8988T (cell line): ENCODE measurements around the gene TEC.

ENCODE experiments used
- DNase-seq: peaks from one replicate; pipeline ENCODE4 v3.0.0; 2011

The TEC gene

DNA sequence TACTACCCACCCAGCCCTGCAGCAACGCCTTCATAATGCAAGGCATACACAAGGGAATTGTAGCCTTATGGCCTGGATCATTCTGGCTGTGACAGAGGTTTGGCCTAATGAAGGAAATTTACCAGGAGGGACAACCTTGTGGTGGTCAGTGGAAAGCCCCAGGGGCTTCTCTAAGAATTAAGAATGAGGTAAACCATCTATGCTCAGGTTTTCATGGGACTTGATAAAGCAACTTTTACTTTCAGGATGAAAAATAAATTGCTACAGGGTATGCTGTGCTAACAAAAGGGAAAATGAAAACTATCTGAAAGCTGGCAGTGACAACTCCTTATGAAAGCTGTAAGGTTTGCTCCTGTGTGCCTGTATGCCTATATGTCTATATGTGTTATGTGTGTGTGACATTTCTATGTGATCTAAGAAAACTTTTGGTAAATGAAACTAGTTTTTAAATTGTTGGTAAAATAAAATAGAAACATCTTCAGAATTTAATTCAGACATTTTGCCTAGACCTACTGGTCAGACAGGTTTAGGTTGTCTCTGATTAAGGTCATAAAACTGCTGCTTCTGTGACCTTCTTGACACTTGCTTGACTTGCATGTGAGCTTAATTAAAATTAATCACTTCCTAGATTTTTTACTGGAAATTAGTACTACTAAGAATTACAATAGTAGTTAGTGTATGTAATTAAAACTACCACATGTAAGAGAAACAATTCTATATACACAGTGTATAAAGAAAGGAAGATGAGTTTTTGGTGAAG, 115.7 kb downstream of the TEC start:
- DNase-seq, result no peak

DNA sequence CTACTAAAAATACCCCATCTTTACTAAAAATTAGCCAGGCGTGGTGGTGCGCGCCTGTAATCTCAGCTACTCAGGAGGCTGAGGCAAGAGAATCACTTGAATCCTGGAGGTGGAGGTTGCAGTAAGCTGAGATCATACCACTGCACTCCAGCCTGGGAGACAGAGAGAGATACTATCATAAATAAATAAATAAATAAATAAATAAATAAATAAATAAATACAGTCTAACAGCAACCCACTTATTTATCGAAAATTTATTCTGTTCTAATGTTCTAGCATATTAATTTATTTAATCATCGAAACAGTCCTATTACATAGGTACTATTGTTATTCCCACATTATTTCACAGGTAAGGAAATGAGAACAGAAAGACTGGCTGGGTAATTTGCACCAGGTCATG, 117.4 kb downstream of the TEC start:
- DNase-seq, result no peak

DNA sequence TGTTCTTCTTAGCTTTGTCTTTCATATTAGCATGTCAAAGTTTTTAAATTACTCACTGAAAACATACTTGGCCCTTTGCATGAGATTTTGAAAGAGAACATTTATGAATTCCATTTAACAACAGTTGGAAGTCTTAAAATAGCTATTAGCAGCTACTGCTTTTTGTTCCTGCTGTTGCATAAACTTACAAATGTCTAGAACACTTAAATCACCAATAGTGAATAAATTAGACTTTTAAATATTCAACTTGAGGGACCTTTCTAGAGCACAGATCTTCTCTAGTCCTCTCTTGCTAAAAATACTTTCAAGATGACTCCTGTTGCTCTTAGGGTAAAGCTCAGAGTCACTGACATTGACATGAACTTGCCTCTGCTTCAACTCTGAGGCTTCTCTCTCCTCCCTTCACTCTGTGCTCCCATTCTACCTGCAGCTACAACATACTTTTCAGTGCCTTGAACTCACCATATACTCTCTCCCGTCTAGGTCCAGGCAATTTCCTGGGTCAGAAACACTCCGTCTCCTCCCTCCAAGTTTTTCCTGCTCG, 119.7 kb downstream of the TEC start:
- no peak for DNase-seq

DNA sequence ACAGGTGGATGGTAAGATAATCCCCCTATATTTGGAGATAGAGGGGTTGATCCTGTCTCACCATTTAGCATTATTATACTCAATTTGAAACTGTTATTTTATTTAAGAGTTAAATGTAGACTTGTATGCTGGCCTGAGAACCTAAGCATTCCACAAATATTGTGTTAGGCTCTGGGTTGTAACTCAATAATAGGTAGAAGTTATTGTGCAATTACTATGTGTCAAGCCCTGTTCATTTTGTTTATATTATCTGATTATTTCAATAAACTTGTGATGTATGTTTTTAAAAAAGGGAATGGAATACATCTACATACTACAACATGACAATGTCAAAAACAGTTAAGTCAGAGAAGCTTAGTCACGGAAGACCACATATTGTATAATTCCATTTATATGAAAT, 122.0 kb downstream of the TEC start:
- DNase-seq, result no peak

DNA sequence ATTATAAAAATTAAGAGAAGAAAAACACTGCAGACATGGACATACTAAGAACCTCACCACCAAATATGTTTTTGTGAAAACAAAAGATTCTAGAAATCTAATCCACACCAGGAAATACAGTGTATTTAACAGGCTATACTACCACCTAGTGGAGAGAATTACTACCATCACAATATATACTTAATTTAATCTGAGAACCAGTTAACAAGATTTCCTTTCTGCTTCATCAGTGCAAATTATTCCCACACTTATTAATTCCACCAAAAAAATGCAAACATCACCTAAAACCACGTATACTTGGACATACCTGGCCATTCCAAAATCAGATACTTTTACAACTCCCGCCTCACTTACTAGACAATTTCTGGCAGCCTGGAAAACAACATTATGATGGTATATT, 128.6 kb downstream of the TEC start:
- no peak for DNase-seq

DNA sequence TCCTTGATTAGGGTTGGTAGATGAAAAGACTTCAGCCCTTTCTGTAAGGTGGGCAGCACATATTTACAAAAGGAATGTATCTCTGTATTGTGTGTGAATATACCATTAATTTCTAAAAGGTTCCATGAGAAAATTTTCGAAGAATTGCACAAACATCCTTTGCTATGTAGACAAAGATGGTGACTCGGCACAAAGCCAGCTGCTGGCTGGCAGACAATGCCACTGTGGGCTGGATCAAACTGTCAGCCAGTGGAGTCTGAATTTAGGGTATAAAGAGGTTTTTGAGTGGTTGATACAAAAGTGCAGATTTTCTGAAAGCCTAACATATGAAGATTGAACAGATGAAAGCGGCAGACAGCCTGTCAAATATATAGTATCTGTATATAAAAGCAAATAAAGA, 129.9 kb downstream of the TEC start:
- no peak for DNase-seq

DNA sequence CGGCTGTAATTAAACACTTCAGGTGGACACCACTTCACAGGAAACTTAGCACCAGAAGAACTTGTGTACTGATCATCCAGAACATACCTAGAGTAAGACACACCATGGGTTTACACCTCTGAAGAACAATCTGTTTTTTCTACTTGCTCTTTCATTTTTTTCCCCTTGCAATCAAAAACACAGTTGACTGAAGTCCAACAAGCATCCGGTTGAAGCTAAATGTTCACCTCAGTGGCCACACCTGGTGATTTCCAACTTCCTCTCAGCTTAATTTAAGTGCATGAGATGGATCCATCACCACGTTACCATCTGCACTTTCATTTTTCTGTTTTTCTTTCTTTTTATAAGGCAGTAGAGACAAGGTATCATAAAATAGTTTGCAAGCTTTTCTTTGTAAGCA, 130.7 kb downstream of the TEC start:
- DNase-seq, result no peak

DNA sequence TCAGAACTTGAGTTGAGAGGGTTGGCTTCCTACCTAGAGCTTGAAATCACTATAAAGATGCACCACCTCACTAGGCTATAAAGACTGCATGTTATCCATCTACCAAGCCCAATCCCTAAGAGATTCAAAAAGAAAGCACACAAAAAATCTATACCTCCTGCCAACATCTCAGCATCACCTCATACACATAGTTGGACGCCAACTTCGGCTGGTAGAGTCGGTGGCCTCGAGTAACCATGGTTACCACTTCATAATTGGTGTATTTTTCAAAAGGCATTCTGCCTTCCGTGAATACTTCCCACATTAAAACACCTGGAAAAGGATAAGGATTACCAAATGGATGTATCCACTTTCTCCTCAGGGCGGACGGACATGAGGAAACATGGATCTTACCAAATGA, 131.1 kb downstream of the TEC start:
- no peak for DNase-seq

DNA sequence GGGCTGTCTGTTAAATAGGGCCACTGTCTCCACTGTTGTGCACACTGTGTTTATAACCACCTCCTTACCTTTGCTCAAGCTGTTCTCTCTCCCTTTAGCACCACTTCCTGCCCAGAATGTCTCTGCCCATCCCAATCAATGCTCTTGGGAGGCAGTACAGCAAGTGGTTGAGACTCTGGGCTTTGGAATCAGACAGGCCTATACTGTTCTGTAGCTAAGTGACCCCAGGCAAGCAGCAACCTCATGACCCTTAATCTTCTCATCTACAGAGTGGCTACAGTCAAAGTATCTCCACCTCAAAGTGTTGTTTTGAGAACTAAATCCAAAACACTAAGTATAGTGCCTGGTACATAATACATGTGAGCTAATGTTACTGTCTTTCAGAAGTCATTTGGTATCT, 131.8 kb downstream of the TEC start:
- no peak for DNase-seq

DNA sequence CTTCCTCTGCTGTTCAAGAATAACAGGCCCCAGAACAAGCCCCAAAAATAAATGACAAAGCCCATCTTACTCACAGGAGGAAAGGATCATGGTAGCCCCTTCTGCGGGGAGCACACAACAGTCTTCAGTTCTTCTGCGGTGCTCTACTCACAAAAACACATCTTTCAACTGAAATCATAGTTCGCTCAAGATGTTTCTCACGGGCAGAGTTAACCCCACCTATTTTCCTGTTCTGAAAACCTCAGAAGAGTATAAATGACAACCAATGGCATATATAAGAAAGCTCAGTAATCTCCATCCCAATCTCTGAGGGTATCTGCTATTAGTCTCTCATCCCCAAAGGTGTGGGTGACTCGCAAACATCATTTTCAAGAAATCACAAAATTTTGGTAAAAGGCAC, 135.6 kb downstream of the TEC start, which contains the start of gene TXK:
TSS of gene TXK (minus strand) at position 170 of the 400 bp plus-strand sequence. CDS start at position 90, 80 bp downstream.
- no peak for DNase-seq

DNA sequence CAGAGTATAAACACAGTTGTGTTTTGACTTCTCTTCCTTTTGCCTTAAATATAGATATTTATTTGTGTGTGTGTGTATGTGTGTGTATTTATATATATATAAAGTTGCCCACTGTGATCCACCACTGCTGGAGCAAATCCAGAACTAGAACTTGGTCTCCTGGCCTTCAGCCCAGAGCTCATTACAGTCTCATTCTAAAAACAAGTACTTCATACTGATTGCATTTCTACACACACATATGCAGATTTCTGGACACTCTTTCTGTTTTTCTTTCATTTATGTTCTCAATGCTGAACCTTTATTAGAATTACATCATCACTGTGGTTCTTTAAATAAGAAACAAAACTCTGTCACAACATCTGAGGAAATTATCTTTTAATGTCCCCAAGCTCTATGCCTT, 136.0 kb downstream of the TEC start:
- DNase-seq, result no peak

DNA sequence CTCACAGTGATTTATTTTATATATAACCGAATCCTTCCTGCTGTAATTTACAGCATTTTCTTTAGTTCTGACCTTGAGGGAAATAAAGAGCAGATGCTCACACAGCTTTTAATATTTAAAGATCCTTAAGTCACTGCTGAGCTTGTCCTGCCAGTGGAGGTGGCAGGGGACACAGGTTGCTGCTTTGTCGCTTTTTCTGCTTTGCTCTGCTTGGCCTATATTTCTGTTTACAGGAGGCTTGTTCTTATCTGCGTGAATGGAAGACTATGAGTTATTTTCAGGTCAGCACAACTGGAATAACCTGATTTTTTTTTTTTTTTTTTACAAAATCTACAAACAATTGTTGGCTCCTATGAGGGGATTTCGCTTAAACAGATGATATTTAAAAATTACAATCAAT, 137.9 kb downstream of the TEC start:
- no peak for DNase-seq

DNA sequence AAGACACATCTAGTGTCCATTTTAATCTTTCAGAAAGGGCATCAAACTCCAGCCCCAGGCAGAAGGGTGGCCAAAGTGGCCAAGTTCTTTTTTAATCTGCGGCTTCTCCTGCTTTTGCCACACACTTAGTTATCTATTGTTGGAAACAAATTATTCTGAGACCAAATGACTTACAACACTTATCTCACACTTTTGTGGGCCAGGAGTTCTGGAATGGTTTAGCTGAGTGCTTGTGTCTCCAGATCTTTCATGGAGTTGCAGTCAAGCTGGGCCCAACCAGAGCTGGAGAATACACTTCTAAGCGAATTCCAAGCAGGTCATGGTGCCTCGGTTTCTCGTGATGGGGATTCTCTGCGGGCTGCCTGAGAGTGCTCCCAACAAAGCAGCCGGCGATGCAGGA, 139.5 kb downstream of the TEC start:
- DNase-seq, result no peak

DNA sequence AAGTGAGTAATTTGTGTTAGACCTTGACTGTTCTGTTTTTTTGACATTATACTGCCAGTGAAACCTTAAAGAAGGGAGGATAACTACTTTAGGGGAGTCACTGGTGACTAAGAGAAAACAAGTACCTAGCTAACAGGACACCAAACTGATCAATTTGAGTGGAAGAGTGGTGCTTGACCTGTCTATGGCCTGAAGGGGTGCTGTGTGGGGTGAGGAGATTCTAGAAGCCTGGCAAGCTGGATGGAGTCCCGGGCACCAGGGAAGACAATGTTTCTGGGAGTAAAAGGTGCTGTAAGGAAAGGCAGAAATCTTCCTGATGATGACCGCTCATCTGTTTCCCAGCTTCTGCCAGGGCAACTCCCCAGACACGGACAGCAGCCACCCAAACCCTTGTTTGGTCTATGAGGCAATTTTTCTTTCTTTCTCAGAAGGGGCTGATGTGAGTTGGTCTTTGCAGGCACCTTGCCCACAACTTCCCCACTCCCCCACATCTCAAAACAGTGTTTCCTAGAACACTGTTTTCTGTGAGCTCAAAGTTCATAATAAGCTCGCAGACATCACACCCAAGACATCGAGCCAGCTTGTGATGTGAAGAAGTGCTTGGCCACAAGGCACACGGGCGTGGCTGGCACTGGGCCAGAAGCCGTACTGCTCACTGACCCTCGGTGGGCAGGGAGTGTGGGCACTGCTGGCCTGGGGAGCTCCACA, 140.2 kb downstream of the TEC start:
- DNase-seq, result no peak

DNA sequence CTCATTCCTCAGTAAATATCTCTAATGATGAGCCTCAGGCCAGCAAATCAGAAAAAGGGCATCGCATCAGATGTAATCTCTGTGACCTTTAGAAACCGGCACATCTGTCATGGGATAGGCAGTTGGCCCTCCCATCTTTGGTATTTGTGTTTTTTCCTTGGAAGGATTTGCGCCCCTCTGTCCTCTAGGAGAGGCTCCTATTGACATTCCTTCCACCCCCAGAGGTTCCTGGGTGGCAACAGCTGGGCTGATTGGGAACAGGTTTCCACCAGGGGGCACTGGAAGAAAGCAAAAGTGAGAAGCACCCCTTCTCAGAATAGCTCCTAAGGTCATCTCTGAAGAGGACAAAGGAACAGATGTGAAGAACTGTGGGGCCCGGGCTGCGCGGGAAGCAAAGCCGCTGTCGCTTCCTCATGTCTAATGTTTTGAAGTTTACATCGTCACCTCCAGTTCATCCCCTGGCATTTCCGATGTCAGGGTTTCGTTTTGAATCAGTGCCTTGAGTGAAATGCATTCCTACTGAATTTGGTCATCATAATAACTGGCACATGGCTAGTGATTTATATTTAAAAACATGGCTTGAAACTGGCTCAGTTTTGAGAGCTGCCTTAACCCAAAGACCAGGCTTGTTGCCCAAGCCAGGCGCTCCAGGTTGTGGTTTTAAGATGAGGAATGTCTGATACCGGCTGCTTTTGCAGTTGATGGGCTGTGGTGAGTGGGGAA, 141.8 kb downstream of the TEC start:
- peak; percentile 14 for DNase-seq

DNA sequence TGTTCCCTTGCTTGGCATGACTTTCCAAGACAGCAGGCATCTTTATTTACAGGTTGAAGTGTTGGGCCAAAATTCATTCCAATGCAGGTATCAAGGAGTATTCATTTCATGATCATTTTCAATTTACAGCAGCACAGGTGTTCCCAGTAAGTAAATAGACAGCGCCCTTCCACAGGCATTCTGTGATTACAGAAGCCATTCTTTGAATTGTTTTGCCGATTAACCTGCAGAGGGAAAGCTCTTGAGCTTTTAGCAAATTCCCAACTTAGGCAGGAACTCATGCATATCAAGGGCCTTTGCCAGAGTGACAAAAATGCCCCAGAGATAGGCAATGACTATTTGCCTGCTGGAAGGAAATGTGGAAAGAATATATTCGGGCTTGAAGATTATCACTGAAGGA, 142.4 kb downstream of the TEC start:
- DNase-seq, result no peak

DNA sequence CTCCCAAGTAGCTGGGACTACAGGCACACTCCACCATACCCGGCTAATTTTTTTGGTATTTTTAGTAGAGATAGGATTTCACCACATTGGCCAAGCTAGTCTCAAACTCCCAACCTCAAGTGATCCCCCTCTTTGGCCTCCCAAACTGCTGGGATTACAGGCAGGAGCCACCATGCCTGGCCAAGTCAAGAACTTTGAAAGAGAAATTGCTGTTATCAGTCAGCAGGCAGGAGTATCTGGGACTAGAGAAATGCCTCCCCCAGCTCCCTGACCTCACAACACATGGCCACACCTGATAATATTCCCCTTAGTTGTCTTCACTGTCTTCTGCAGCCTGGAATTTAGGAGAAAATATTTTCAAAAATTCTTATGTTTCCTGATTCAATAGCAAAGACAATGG, 143.0 kb downstream of the TEC start:
- DNase-seq, result no peak

DNA sequence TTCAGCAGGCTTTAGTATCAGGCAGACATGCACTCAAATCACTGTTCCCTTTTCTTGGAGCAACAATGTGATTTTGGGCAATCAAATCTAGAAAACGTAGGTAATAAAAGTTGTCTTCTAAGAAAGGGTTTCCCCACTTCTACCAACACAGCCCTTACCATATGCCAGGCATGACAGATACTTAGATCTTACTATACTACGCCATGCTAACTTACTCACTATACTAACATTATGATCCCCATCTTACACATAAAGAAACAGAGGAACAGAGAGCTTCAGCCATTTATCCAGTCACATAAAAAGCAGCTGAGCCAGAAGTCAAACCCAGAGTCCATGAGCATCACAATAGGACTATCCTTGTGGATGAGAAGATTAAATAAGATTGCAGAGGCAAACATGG, 144.8 kb downstream of the TEC start:
- no peak for DNase-seq

DNA sequence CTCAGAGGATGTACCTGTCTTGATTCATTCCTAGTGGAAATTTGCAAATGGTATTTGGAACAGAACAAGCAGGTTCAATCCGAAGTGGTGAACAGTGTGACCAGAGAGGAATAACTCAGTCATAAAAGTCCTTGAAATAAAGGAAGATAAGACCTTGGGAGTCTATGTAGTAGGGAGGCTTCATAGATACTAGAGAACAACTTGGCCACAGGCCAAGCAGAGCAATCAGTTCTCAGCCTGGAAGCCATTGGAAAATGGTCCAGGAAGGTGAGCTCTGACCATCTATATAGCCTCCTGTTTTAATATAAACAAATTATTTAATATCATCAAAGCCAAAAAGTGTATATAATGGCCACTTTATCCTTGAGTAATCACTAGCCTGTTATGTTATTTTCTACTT, 146.9 kb downstream of the TEC start:
- DNase-seq, result no peak

DNA sequence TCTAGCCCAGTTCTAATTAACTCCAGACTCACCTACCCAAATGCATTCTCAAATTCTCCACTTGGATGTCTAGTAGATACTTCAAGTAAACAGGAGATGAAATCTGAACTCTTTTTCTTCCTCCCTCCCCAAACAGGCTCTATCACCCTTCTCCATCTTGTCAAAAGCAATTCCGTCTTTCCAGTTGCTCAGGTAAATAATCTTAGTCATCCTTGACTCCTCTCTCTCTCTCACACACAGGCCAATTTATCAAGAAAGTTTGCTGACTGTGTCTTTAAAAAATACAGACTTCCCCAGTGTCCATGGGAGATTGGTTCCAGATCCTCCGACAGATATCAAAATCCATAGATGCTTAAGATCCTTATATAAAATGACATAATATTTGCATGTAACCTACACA, 148.5 kb downstream of the TEC start:
- no peak for DNase-seq

DNA sequence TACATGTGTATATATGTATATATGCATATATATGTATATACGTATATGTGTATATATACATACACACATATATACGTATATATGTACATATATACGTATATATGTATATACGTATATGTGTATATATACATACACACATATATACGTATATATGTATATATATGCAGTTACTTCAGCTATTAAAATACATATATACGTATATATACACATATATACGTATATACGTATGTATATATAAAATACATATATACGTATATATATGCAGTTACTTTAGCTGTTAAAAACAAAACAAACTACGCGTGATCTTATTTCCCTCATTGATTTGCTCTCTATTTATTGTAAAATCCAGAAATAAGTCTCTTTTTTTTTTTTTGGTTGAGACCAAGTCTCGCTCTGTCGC, 149.5 kb downstream of the TEC start:
- no peak for DNase-seq

DNA sequence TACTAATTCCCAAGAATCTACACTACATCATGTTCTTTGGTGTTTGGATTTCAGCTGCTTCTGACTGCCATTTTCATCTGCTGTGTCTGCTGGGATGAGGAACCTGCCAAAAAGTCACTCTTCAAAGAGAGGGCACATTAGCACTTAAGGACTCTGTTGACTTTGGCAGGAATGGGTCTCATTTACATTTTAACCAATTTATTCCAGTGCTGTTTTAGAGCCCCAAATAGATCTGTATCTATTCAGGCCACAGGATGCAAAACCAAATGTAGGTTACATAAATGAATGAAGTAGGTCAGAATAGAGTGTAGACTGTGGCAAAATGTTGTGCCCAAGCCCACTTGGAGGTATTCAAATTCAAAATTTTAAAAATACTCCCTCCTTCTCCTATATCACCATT, 150.0 kb downstream of the TEC start:
- DNase-seq, result no peak

DNA sequence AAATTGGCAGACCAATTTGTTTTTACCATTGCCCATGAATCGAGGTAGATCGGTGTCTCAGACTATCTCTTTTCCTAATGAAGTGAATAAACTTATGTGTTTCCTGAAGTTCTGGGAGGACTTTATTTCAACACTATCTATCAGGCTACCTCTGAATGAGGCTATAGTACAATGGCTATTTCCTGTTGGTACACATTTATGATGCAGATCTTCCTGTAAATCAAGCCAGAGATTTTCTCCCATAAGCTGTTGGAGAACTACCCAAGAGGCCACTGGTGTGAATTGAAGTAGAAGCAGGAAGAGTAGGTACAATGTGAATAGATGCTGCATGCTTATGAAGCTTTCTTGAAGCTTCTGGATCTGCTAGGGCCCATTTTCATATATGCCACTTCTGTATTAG, 151.6 kb downstream of the TEC start:
- DNase-seq, result no peak

DNA sequence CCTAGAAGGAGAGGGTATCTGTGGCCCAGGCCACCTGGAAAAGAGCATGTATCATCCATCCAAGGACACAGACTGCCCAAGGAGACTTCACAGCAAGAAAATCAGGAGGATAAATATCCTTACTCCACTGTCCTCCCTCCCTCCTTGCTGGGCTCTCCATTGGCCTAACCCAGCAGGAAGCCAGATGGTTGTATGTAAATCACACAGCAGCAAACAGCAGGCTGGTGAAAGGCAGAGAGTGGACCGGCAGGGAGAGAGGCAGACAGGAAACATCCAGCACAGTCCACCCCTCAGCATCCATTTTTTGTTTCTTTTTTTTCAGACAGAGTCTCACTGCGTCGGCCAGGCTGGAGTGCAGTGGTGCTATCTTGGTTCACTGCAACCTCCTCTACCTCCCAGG, 153.1 kb downstream of the TEC start:
- no peak for DNase-seq
